ENCODE results near the gene RNF39. TPM values are rescaled to one million over a fixed set of nuclear protein-coding genes. Genes with fewer than 3 reads are reported as not detected.

RNF39 gene
- total and polyA plus RNA-seq, 2 of the 13 experiments (the other 11 are each of a cell fraction or from before 2014, with no cell fraction given): 0.13 to 1.8 TPM

DNA sequence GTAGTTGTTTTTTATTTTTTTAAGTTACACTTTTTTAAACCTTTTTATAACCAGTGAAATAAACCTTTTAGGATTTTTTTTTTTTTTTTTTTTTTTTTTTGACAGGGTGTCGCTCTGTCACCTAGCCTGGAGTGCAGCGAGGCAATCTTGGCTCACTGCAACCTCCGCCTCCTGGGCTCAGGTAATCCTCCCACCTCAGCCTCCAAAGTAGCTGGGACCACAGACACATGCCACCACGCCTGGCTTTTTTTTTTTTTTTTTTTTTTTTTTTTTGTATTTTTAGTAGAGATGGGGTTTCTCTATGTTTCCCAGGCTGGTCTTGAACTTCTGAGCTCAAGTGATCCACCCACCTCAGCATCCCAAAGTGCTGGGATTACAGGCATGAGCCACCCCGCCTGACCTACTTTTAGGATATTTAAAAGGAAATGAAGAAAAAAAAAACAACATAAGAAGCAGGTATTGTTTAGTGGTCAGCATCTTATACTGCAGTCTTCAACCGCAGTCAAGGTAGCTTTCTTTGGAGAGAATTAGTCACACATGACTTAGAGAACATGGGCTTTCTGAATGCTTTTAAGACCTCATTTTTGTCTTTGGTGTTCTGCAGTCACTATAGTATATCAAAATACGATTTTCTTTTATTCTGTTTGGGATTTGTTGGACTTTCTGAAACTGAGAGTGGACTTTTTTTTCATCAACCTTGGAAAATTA, 12.9 kb downstream of the RNF39 start:
- H3K36me3 ChIP-seq (replicated peaks in 1 of 2; ENCODE audit: control insufficient read depth in 1 of 2, insufficient read depth in 2 of 2, low read length in 2 of 2): no peaks in the 10 kb centered on the region; a peak in 1 of 5 replicates
- no peak for DNase-seq (ENCODE audit: low spot score)
- ATAC-seq: no peak
- H3K27ac ChIP-seq (ENCODE audit: extremely low read length, insufficient read depth, low read length): no peak overlapping the region
- in situ Hi-C loops (cut with HindIII; ENCODE audit: extremely low pct_ligation_motif_present, low pct_unique_long_range_greater_than_20kb): no loop called here
- H3K4me2 ChIP-seq (ENCODE audit: low read depth, low read length): peak overlapping the region; percentile 99
- 90% methylated on average over 7 of the region's 7 CpGs for WGBS (ENCODE audit: low lambda C conversion rate)
- no peak overlapping the region for H2AFZ ChIP-seq (ENCODE audit: low read length)
- CTCF ChIA-PET (ENCODE audit: low intra/inter-chr PET ratio, low total read pairs): no interaction called here
- no peak for FAIRE-seq
- peaks cover 40% of the 10 kb centered on the region for H3K79me2 ChIP-seq (ENCODE audit: insufficient read depth, low read length)
- H3K4me3 ChIP-seq (replicated peaks in 1 of 3; ENCODE audit: insufficient read depth in 1 of 3, low read depth in 2 of 3, low read length in 3 of 3): peak overlapping the region; percentile 89 to 99 (median 93)
- H3K27me3 ChIP-seq (ENCODE audit: control insufficient read depth in 1 of 2, insufficient read depth in 2 of 2, low read length in 2 of 2): peaks cover 0 to 4% of the 10 kb centered on the region in 2 experiments; a peak in 1 of 5 replicates
- H3K9ac ChIP-seq (ENCODE audit: insufficient read depth, low read depth, low read length): peak overlapping the region; percentile 90; the same call in 1 of the 2 replicates
- intact Hi-C loops (cut with micrococcal nuclease; ENCODE audit: unreplicated experiment): no loop called here
- H4K20me1 ChIP-seq (ENCODE audit: insufficient read depth, low read length): no peaks in the 10 kb centered on the region
- H3K9me3 ChIP-seq (ENCODE audit: low read length): no peaks in the 10 kb centered on the region
- no TSS peak for BruUV-seq (replicated peaks)
- no peak for TF ChIP-seq PLRG1 (conservative IDR thresholded peaks at IDR 0.05)
- TF ChIP-seq NFE2 (CRISPR knock-in tag; IDR thresholded peaks at IDR 0.05): no peak
- peaks cover 36% of the 10 kb centered on the region for H3K4me1 ChIP-seq (ENCODE audit: insufficient read depth, low read length)
- POLR2A ChIA-PET: interaction anchor here (0.6 to 2.8 kb wide), 7 partner anchors 9 to 151 kb away, joined by 3 to 35 read pairs (median 8); partner anchors contain the start of gene TRIM26

DNA sequence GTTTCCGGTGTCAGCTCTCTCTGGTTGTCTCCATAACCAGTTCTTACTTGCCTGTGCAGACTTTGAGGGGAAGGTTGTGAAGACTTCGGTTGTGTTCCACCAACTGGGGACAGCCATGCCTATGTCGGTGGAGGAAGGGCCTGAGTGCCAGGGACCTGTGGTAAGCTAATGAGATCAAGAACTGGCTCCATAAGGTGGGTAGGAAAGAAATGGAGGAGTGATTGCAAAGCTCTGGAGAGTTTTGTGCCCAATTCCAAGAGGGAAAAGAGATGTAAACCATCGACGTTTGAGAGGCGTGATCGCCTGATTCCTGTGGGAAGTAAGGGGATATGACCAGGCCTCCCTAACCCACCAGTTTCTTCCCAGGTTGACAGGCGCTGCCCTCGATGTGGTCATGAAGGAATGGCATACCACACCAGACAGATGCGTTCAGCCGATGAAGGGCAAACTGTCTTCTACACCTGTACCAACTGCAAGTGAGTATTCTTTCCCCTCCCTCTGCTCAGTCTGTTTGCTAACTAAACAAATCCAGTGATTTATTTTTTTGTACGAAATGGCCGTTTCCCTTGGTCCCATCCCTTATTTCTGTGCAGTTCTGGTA, 13.6 kb downstream of the RNF39 start:
- DNase-seq (ENCODE audit: low spot score) (no peak), ATAC-seq (peak; percentile 51), FAIRE-seq (no peak)
- Histone ChIP-seq H3K4me1 (ENCODE audit: insufficient read depth, low read length) (peaks cover 35% of the 10 kb centered on the region), H3K4me2 (ENCODE audit: low read depth, low read length) (peak overlapping the region; percentile 99), H3K9me3 (ENCODE audit: low read length) (no peaks in the 10 kb centered on the region), H3K9ac (ENCODE audit: insufficient read depth, low read depth, low read length) (peak overlapping the region; percentile 90), H3K27me3 (ENCODE audit: control insufficient read depth in 1 of 2, insufficient read depth in 2 of 2, low read length in 2 of 2) (peaks cover 0 to 4% of the 10 kb centered on the region in 2 experiments; a peak in 1 of 5 replicates), H3K36me3 (replicated peaks in 1 of 2; ENCODE audit: control insufficient read depth in 1 of 2, insufficient read depth in 2 of 2, low read length in 2 of 2) (peaks cover 0 to 4% of the 10 kb centered on the region in 2 experiments; a peak in 2 of 5 replicates), H3K27ac (ENCODE audit: extremely low read length, insufficient read depth, low read length) (peak overlapping the region; percentile 75), H4K20me1 (ENCODE audit: insufficient read depth, low read length) (no peaks in the 10 kb centered on the region), H3K4me3 (replicated peaks in 1 of 3; ENCODE audit: insufficient read depth in 1 of 3, low read depth in 2 of 3, low read length in 3 of 3) (peak overlapping the region; percentile 89 to 99 (median 93)), H3K79me2 (ENCODE audit: insufficient read depth, low read length) (peaks cover 37% of the 10 kb centered on the region), H2AFZ (ENCODE audit: low read length) (peak overlapping the region; percentile 20)
- intact Hi-C loops (cut with micrococcal nuclease; ENCODE audit: unreplicated experiment): loop anchor here (1.0 to 2.0 kb wide), 2 partner anchors 41 to 109 kb away; no protein-coding TSS in a partner anchor
- in situ Hi-C loops (cut with HindIII; ENCODE audit: extremely low pct_ligation_motif_present, low pct_unique_long_range_greater_than_20kb): no loop called here
- WGBS (ENCODE audit: low lambda C conversion rate): 5% methylated on average over 13 of the region's 13 CpGs
- BruUV-seq (replicated peaks): no TSS peak
- POLR2A ChIA-PET: interaction anchor here (0.7 to 2.8 kb wide), 14 partner anchors 9 to 313 kb away, joined by 3 to 35 read pairs (median 5); partner anchors contain the start of genes TRIM15 and TRIM26
- CTCF ChIA-PET (ENCODE audit: low intra/inter-chr PET ratio, low total read pairs): no interaction called here
- TF ChIP-seq IRF2 (CRISPR knock-in tag; IDR thresholded peaks at IDR 0.05): 0 out of 2 replicates have a peak, but pooled peaks have one; percentile 30
- peak; percentile 17 for TF ChIP-seq XRCC5 (optimal IDR thresholded peaks at IDR 0.05; ENCODE audit: low read length)
- TF ChIP-seq BHLHE40 (IDR thresholded peaks at IDR 0.05; ENCODE audit: low read length): no peak
- TF ChIP-seq TGIF2 (CRISPR knock-in tag; IDR thresholded peaks at IDR 0.05): peak; percentile 81; the same call in 1 of the 2 replicates
- TF ChIP-seq, protein P1, sequence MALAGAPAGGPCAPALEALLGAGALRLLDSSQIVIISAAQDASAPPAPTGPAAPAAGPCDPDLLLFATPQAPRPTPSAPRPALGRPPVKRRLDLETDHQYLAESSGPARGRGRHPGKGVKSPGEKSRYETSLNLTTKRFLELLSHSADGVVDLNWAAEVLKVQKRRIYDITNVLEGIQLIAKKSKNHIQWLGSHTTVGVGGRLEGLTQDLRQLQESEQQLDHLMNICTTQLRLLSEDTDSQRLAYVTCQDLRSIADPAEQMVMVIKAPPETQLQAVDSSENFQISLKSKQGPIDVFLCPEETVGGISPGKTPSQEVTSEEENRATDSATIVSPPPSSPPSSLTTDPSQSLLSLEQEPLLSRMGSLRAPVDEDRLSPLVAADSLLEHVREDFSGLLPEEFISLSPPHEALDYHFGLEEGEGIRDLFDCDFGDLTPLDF (CRISPR knock-in tag; IDR thresholded peaks at IDR 0.05): no peak
- TF ChIP-seq, protein P2, sequence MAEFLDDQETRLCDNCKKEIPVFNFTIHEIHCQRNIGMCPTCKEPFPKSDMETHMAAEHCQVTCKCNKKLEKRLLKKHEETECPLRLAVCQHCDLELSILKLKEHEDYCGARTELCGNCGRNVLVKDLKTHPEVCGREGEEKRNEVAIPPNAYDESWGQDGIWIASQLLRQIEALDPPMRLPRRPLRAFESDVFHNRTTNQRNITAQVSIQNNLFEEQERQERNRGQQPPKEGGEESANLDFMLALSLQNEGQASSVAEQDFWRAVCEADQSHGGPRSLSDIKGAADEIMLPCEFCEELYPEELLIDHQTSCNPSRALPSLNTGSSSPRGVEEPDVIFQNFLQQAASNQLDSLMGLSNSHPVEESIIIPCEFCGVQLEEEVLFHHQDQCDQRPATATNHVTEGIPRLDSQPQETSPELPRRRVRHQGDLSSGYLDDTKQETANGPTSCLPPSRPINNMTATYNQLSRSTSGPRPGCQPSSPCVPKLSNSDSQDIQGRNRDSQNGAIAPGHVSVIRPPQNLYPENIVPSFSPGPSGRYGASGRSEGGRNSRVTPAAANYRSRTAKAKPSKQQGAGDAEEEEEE (CRISPR knock-in tag; IDR thresholded peaks at IDR 0.05; ENCODE audit: borderline replicate concordance): peak; percentile 67; the same call in 1 of the 2 replicates
- TF ChIP-seq SALL1 (CRISPR knock-in tag; IDR thresholded peaks at IDR 0.05): peak; percentile 59
- TF ChIP-seq PAF1 (CRISPR knock-in tag; IDR thresholded peaks at IDR 0.05): no peak
- TF ChIP-seq ARID2 (CRISPR knock-in tag; IDR thresholded peaks at IDR 0.05; ENCODE audit: borderline replicate concordance): 0 out of 2 replicates have a peak, but pooled peaks have one; percentile 63
- TF ChIP-seq, protein P3, sequence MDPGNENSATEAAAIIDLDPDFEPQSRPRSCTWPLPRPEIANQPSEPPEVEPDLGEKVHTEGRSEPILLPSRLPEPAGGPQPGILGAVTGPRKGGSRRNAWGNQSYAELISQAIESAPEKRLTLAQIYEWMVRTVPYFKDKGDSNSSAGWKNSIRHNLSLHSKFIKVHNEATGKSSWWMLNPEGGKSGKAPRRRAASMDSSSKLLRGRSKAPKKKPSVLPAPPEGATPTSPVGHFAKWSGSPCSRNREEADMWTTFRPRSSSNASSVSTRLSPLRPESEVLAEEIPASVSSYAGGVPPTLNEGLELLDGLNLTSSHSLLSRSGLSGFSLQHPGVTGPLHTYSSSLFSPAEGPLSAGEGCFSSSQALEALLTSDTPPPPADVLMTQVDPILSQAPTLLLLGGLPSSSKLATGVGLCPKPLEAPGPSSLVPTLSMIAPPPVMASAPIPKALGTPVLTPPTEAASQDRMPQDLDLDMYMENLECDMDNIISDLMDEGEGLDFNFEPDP (CRISPR knock-in tag; conservative IDR thresholded peaks at IDR 0.05): 0 out of 2 replicates have a peak, but pooled peaks have one; percentile 82

Measured in HepG2 (cell line).